Activated CD4-positive, alpha-beta T cell treated with anti-CD3 and anti-CD28 coated beads for 36 hours (primary cell): ENCODE results near the gene WDR83. TPM values are rescaled to one million over a fixed set of nuclear protein-coding genes. Genes with fewer than 3 reads are reported as not detected.
"Not testable (repeated sequence)": the region's sequence is repeated elsewhere in the genome, so short reads cannot be mapped to it uniquely, and the experiment has no call there.

ENCODE experiments used
- ATAC-seq: fragments of 200-7000 bp; cut with Tn5 transposase; one replicate; pipeline ENCODE4 v1.10.0; 2021; ENCODE audit warnings: mild to moderate bottlenecking, moderate library complexity
- CTCF ChIA-PET: fragments of 350-600 bp; sonication (Branson Sonifier 250); formaldehyde crosslinking; loops from one replicate; lab custom pipeline; 2021; ENCODE audit warnings: antibody characterized with exemption; lab: Charles Lee
- POLR2A ChIA-PET: fragments of 350-600 bp; sonication (Branson Sonifier 250); formaldehyde crosslinking; loops from one replicate; lab custom pipeline; 2021; ENCODE audit warnings: antibody characterized with exemption, inconsistent platforms; lab: Charles Lee
- DNase-seq: peaks from one replicate; pipeline ENCODE4 v3.0.0-alpha.2; 2020
- H3K27ac Mint-ChIP-seq: one replicate; pipeline ENCODE4 v1.8.0; 2021; ENCODE audit warnings: mixed read lengths
- H3K27me3 Mint-ChIP-seq: one replicate; pipeline ENCODE4 v1.8.0; 2021; ENCODE audit warnings: mixed read lengths
- H3K36me3 Mint-ChIP-seq: one replicate; pipeline ENCODE4 v1.8.0; 2021; ENCODE audit warnings: low read depth, mixed read lengths
- H3K4me1 Mint-ChIP-seq: one replicate; pipeline ENCODE4 v1.8.0; 2021; ENCODE audit warnings: mixed read lengths
- H3K4me3 Mint-ChIP-seq: one replicate; pipeline ENCODE4 v1.8.0; 2021; ENCODE audit warnings: mild to moderate bottlenecking, moderate library complexity, mixed read lengths
- H3K9me3 Mint-ChIP-seq: one replicate; pipeline ENCODE4 v1.8.0; 2021; ENCODE audit warnings: low read depth, mixed read lengths
- intact Hi-C, 2 experiments: fragments of 100-400 bp; cut with DNase I in 1 of 2; cut with micrococcal nuclease in 1 of 2; formaldehyde crosslinking; loops; one replicate each; pipeline versions ENCODE4 v1.14.2 to v1.15.1; 2022 to 2024; cut with DNase I, micrococcal nuclease
- total RNA-seq, 2 experiments: library from RNA; stranded (reverse); gene quantifications; one replicate each; pipeline ENCODE4 v1.2.3, GENCODE V29; 2021

Gene WDR83
- total RNA-seq, 2 experiments from 2014 or later = 13.5 to 19.5 TPM

DNA sequence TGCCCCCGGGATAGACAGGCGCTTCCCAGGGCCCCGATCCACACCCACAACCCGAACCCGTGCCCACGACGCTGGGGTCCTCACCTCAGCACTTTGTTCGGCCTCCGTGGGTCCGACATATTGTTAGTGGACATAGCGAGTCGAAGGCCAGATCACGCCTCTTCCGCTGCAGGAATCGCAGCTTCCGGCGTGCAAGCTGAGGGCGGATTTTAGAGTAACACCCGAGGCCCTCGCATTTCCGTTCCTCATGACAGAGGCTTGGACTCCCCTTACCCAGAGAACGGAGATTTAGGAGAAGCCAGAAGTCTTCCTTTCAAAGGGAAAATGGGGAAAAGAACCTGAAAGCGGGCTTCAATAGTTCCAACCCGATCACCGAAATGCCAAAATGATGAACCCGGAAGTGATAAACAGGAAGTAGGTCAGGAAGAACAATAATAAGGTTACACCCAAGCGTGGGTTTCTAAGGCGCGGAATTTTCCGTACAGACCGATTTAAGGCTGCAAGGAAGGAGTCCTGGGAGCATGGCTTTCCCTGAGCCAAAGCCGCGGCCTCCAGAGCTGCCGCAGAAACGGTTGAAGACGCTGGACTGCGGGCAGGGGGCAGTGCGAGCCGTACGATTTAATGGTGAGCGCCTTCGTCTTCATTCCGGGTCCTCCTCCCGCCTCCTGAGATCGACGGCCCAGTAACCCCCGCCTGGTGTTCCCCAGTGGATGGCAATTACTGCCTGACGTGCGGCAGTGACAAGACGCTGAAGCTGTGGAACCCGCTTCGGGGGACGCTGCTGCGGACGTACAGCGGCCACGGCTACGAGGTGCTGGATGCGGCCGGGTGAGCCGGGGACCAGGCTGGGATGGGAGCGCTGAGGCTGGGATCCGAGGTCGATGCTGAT lies 2.9 kb downstream of the WDR83 start:
- ChIA-PET POLR2A (interaction anchor here (0.5 to 1.3 kb wide), 4 partner anchors 12 to 1882 kb away, joined by 3 to 4 read pairs (median 4); no protein-coding TSS in a partner anchor), CTCF (interaction anchor here (0.6 to 1.7 kb wide), 4 partner anchors 10 to 105 kb away, joined by 3 to 6 read pairs (median 3); no protein-coding TSS in a partner anchor)
- Mint-ChIP-seq H3K27ac (peak overlapping the region; percentile 100), H3K9me3 (no peaks in the 10 kb centered on the region), H3K36me3 (peaks cover 44% of the 10 kb centered on the region), H3K4me3 (peak overlapping the region; percentile 86), H3K27me3 (no peaks in the 10 kb centered on the region), H3K4me1 (peaks cover 44% of the 10 kb centered on the region)
- intact Hi-C loops = loop anchor here (1.0 to 5.0 kb wide), 9 partner anchors 12 to 855 kb away; partner anchors contain the start of genes DHPS (in 2 of the 2), ZNF490 (in 2 of the 2), ZNF791 (in 2 of the 2) and ZNF136 (in 1 of the 2)
- peak; percentile 85 for DNase-seq
- ATAC-seq = peak; percentile 21

- no peak for DNase-seq
- Mint-ChIP-seq H3K4me3 (peak overlapping the region; percentile 86), H3K4me1 (peaks cover 36% of the 10 kb centered on the region), H3K36me3 (peaks cover 40% of the 10 kb centered on the region), H3K9me3 (no peaks in the 10 kb centered on the region), H3K27ac (peak overlapping the region; percentile 100), H3K27me3 (no peaks in the 10 kb centered on the region)
- POLR2A ChIA-PET = interaction anchor here (0.6 to 1.3 kb wide), 2 partner anchors 11 to 1883 kb away, joined by 3 to 4 read pairs; no protein-coding TSS in a partner anchor
- intact Hi-C loops = loop anchor here in 1 of 2 experiments (5.0 kb wide), 1 partner anchor 468 kb away; no protein-coding TSS in a partner anchor
- CTCF ChIA-PET = interaction anchor here (1.0 to 1.7 kb wide), 3 partner anchors 9 to 111 kb away, joined by 3 to 7 read pairs (median 6); no protein-coding TSS in a partner anchor
- ATAC-seq = no peak
Observed at GRCh38 chr19:12670159-12670928, 3.7 kb downstream of the WDR83 start.

GRCh38 chr19:12672744-12673143 lies 6.1 kb downstream of the WDR83 start:
- H3K36me3 Mint-ChIP-seq = peaks cover 52% of the 10 kb centered on the region
- ChIA-PET CTCF (interaction anchor here (0.7 to 1.9 kb wide), 11 partner anchors 10 to 469 kb away, joined by 3 to 9 read pairs (median 3); partner anchors contain the start of genes GCDH and ZNF442), POLR2A (no interaction called here)
- no peaks in the 10 kb centered on the region for H3K9me3 Mint-ChIP-seq
- ATAC-seq (no peak), DNase-seq (no peak)
- H3K4me3 Mint-ChIP-seq = no peak overlapping the region
- H3K27ac Mint-ChIP-seq = no peak overlapping the region
- no peaks in the 10 kb centered on the region for H3K27me3 Mint-ChIP-seq
- peaks cover 33% of the 10 kb centered on the region for H3K4me1 Mint-ChIP-seq
- intact Hi-C loops = loop anchor here (1.0 to 5.0 kb wide), 2 partner anchors 108 to 470 kb away; no protein-coding TSS in a partner anchor

DNA sequence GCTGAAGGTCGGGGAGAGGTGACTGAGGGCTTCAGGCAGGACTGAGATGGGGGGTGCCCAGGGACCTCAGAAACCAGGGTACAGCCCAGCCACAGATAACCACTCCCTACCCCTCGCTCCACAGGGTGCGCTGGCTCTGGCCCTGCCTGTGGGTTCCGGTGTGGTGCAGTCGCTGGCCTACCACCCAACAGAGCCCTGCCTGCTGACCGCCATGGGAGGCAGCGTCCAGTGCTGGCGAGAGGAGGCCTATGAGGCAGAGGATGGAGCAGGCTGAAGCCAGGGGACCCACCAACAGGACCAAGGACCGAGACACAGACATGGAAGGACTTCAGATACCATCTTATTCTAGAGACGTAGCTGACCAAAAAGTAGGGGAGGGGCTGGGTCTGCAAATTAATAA lies 8.8 kb downstream of the WDR83 start:
- CTCF ChIA-PET = interaction anchor here (2.3 kb wide), 1 partner anchor 107 kb away, joined by 6 read pairs; no protein-coding TSS in a partner anchor
- H3K4me1 Mint-ChIP-seq = peaks cover 30% of the 10 kb centered on the region
- H3K27ac Mint-ChIP-seq = no peak overlapping the region
- DNase-seq (no peak), ATAC-seq (no peak)
- H3K36me3 Mint-ChIP-seq = peaks cover 61% of the 10 kb centered on the region
- H3K4me3 Mint-ChIP-seq = no peak overlapping the region
- POLR2A ChIA-PET = no interaction called here
- intact Hi-C loops = no loop called here
- H3K27me3 Mint-ChIP-seq = no peaks in the 10 kb centered on the region
- H3K9me3 Mint-ChIP-seq = no peaks in the 10 kb centered on the region

- H3K4me3 Mint-ChIP-seq = no peak overlapping the region
- ATAC-seq = no peak
- POLR2A ChIA-PET = no interaction called here
- intact Hi-C loops = loop anchor here in 1 of 2 experiments (1.0 kb wide), 1 partner anchor 171 kb away; no protein-coding TSS in a partner anchor
- peaks cover 60% of the 10 kb centered on the region for H3K36me3 Mint-ChIP-seq
- peaks cover 27% of the 10 kb centered on the region for H3K4me1 Mint-ChIP-seq
- H3K27ac Mint-ChIP-seq = no peak overlapping the region
- no peaks in the 10 kb centered on the region for H3K9me3 Mint-ChIP-seq
- DNase-seq = no peak
- CTCF ChIA-PET = interaction anchor here (0.9 to 3.1 kb wide), 4 partner anchors 10 to 125 kb away, joined by 4 to 13 read pairs (median 6); partner anchors contain the start of genes MAN2B1 and WDR83
- H3K27me3 Mint-ChIP-seq = no peaks in the 10 kb centered on the region
Observed at GRCh38 chr19:12675940-12676339, 9.3 kb downstream of the WDR83 start.

- H3K27ac Mint-ChIP-seq = peak overlapping the region; percentile 52
- ChIA-PET POLR2A (no interaction called here), CTCF (interaction anchor here (0.7 to 3.1 kb wide), 6 partner anchors 11 to 170 kb away, joined by 4 to 13 read pairs (median 6); partner anchors contain the start of genes MAN2B1, TNPO2 and WDR83)
- peaks cover 29% of the 10 kb centered on the region for H3K4me1 Mint-ChIP-seq
- DNase-seq (peak; percentile 94), ATAC-seq (peak; percentile 37)
- H3K36me3 Mint-ChIP-seq = peaks cover 62% of the 10 kb centered on the region
- intact Hi-C loops = loop anchor here in 1 of 2 experiments (1.0 kb wide), 1 partner anchor 171 kb away; no protein-coding TSS in a partner anchor
- H3K9me3 Mint-ChIP-seq = no peaks in the 10 kb centered on the region
- no peaks in the 10 kb centered on the region for H3K27me3 Mint-ChIP-seq
- H3K4me3 Mint-ChIP-seq = no peak overlapping the region
Observed at GRCh38 chr19:12676384-12676792, 9.8 kb downstream of the WDR83 start.

DNA sequence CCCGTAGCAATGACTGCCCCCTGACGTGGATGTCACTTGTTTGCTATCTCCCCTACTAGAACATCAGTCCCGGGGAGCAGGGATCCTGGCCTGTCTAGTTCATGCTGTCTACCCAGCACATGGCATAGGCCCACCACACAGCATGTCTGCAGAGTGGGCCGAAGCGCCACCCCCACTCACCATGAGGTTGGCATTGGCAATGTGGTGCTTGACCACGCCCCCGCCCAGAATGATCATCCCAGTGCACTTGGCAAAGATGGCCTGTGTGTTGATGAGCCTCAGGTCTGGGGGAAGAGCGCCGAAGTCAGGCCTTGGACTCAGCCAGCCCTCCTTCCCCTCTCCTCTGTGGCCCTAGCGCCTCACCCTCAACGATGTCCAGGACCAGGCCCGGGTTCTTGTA lies 10.3 kb downstream of the WDR83 start:
- ATAC-seq = no peak
- intact Hi-C loops = loop anchor here in 1 of 2 experiments (1.0 kb wide), 1 partner anchor 170 kb away; no protein-coding TSS in a partner anchor
- H3K4me3 Mint-ChIP-seq = no peak overlapping the region
- POLR2A ChIA-PET = no interaction called here
- H3K27me3 Mint-ChIP-seq = no peaks in the 10 kb centered on the region
- CTCF ChIA-PET = interaction anchor here (0.7 to 3.1 kb wide), 6 partner anchors 11 to 170 kb away, joined by 4 to 13 read pairs (median 6); partner anchors contain the start of genes MAN2B1, TNPO2 and WDR83
- H3K9me3 Mint-ChIP-seq = no peaks in the 10 kb centered on the region
- peak overlapping the region; percentile 12 for H3K27ac Mint-ChIP-seq
- H3K4me1 Mint-ChIP-seq = peaks cover 27% of the 10 kb centered on the region
- peaks cover 61% of the 10 kb centered on the region for H3K36me3 Mint-ChIP-seq
- DNase-seq = no peak

- DNase-seq, H3K27ac Mint-ChIP-seq, H3K9me3 Mint-ChIP-seq, intact Hi-C loops, H3K27me3 Mint-ChIP-seq, H3K4me3 Mint-ChIP-seq, ATAC-seq: not testable (repeated sequence)
- H3K36me3 Mint-ChIP-seq = peaks cover 53% of the 10 kb centered on the region
- ChIA-PET POLR2A (interaction anchor here (0.8 to 1.3 kb wide), 3 partner anchors 12 to 115 kb away, joined by 4 to 6 read pairs (median 4); partner anchors contain the start of genes MAN2B1 and WDR83), CTCF (interaction anchor here (0.6 to 3.1 kb wide), 8 partner anchors 17 to 1904 kb away, joined by 3 to 13 read pairs (median 4); no protein-coding TSS in a partner anchor)
- peaks cover 24% of the 10 kb centered on the region for H3K4me1 Mint-ChIP-seq
Observed at GRCh38 chr19:12678039-12678438, 11.4 kb downstream of the WDR83 start.

DNA sequence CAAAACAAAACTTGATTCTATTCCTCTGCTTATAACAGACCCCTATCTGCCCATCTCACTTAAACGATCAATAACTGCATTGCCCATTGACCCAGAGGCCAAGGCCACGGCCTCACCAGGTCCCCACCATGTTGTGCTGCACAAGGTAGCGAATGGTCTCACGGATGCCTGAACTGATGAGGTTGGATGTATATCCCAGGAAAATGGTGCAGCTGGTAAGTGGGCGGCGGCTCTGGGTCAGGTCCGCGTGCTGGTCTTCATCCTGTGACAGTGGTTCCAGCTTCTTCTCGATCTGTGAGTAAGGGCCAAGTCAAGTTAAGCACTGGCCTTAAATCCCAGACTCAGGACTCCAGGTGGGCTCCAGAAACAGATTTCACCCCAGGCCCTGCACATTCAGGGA lies 13.4 kb downstream of the WDR83 start:
- no peaks in the 10 kb centered on the region for H3K9me3 Mint-ChIP-seq
- ChIA-PET CTCF (interaction anchor here (0.8 to 1.8 kb wide), 4 partner anchors 9 to 116 kb away, joined by 3 to 7 read pairs (median 3); a partner anchor contains a TSS), POLR2A (no interaction called here)
- peak overlapping the region; percentile 60 for H3K27ac Mint-ChIP-seq
- intact Hi-C loops = loop anchor here in 1 of 2 experiments (2.0 kb wide), 1 partner anchor 57 kb away; the partner anchor contains the start of gene GET3
- peaks cover 37% of the 10 kb centered on the region for H3K36me3 Mint-ChIP-seq
- peak overlapping the region; percentile 99 for H3K4me3 Mint-ChIP-seq
- DNase-seq (no peak), ATAC-seq (no peak)
- no peaks in the 10 kb centered on the region for H3K27me3 Mint-ChIP-seq
- H3K4me1 Mint-ChIP-seq = peaks cover 24% of the 10 kb centered on the region
